Measurements from ENCODE around the gene TRABD2B.

TRABD2B gene

GRCh38 chr1:47843059-47843458, 154.1 kb downstream of the TRABD2B start:
- no peak overlapping the region for H3K27ac ChIP-seq

GRCh38 chr1:47842228-47842919, 154.8 kb downstream of the TRABD2B start:
- Histone ChIP-seq H3K27ac (no peak overlapping the region), H3K4me3 (no peak overlapping the region)

More at GRCh38 chr1:47843059-47843458, 154.1 kb downstream of the TRABD2B start:
- no peak overlapping the region for H3K4me3 ChIP-seq

- Histone ChIP-seq H3K27ac (no peak overlapping the region), H3K4me3 (no peak overlapping the region)
Observed at GRCh38 chr1:47841356-47841755, 155.8 kb downstream of the TRABD2B start.

- no peak overlapping the region for H3K27ac ChIP-seq
Observed at GRCh38 chr1:47840393-47841190, 156.6 kb downstream of the TRABD2B start.

GRCh38 chr1:47839433-47839760, 157.8 kb downstream of the TRABD2B start:
- Histone ChIP-seq H3K27ac (no peak overlapping the region), H3K4me3 (no peak overlapping the region)

More at GRCh38 chr1:47840393-47841190, 156.6 kb downstream of the TRABD2B start:
- H3K4me3 ChIP-seq = no peak overlapping the region

- no peak overlapping the region for H3K27ac ChIP-seq
- H3K4me3 ChIP-seq = no peak overlapping the region
Observed at GRCh38 chr1:47838562-47839432, 158.4 kb downstream of the TRABD2B start.

GRCh38 chr1:47837866-47838561, 159.2 kb downstream of the TRABD2B start:
- Histone ChIP-seq H3K27ac (no peak overlapping the region), H3K4me3 (no peak overlapping the region)

GRCh38 chr1:47837056-47837830, 159.9 kb downstream of the TRABD2B start:
- Histone ChIP-seq H3K4me3 (no peak overlapping the region), H3K27ac (no peak overlapping the region)

- no peak overlapping the region for H3K27ac ChIP-seq
- no peak overlapping the region for H3K4me3 ChIP-seq
Observed at GRCh38 chr1:47835409-47835808, 161.8 kb downstream of the TRABD2B start.

GRCh38 chr1:47834326-47834725, 162.9 kb downstream of the TRABD2B start:
- Histone ChIP-seq H3K4me3 (no peak overlapping the region), H3K27ac (no peak overlapping the region)

GRCh38 chr1:47830641-47831333, 166.4 kb downstream of the TRABD2B start:
- H3K27ac ChIP-seq = no peak overlapping the region
- H3K4me3 ChIP-seq = no peak overlapping the region

GRCh38 chr1:47830021-47830420, 167.2 kb downstream of the TRABD2B start:
- Histone ChIP-seq H3K27ac (no peak overlapping the region), H3K4me3 (no peak overlapping the region)

GRCh38 chr1:47828978-47829377, 168.2 kb downstream of the TRABD2B start:
- Histone ChIP-seq H3K27ac (no peak overlapping the region), H3K4me3 (no peak overlapping the region)

GRCh38 chr1:47827109-47827508, 170.1 kb downstream of the TRABD2B start:
- Histone ChIP-seq H3K4me3 (no peak overlapping the region), H3K27ac (peak overlapping the region in 1 of 21 experiments; percentile 5)

- H3K27ac ChIP-seq = no peak overlapping the region
- no peak overlapping the region for H3K4me3 ChIP-seq
Observed at GRCh38 chr1:47824716-47825115, 172.5 kb downstream of the TRABD2B start.

GRCh38 chr1:47824297-47824696, 172.9 kb downstream of the TRABD2B start:
- Histone ChIP-seq H3K4me3 (no peak overlapping the region), H3K27ac (no peak overlapping the region)

- no peak overlapping the region for H3K4me3 ChIP-seq
- H3K27ac ChIP-seq = no peak overlapping the region
Observed at GRCh38 chr1:47823040-47823808, 174.0 kb downstream of the TRABD2B start.

- no peak overlapping the region for H3K27ac ChIP-seq
- no peak overlapping the region for H3K4me3 ChIP-seq
Observed at GRCh38 chr1:47821760-47822159, 175.4 kb downstream of the TRABD2B start.

Data from skin epidermis (tissue), 12 donors.